Measurements from ENCODE around the gene TMEM178A. TPM values are rescaled to one million over a fixed set of nuclear protein-coding genes. Genes with fewer than 3 reads are reported as not detected.

Gene TMEM178A
- total RNA-seq, 1 experiment from 2014 or later, result 0.50 TPM

DNA sequence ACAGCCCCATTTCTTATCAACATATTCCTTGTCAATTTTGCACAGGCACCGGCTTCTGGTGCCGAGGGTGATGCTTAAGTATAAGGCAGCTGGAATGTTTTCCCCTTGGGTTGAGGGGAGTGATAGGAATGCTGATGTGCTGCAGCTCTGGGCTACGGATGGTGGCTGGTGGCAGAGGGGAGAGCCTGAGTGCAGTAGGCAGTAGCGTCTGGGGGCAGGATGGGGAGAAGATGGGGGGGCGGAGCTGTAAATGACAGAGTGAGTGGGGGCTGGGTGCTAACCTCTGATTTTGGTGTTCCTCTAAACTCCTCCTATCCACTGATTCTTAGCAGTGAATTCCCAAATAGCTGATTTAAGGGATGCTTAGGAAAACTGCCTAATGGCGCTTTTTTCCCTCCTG, 20.7 kb downstream of the TMEM178A start:
- intact Hi-C loops (cut with micrococcal nuclease; ENCODE audit: unreplicated experiment), result no loop called here
- no peaks in the 10 kb centered on the region for H3K36me3 Mint-ChIP-seq (ENCODE audit: insufficient read depth, unreplicated experiment)
- H3K27me3 Mint-ChIP-seq (ENCODE audit: unreplicated experiment), result peaks cover 44% of the 10 kb centered on the region
- no peak overlapping the region for H3K4me3 Mint-ChIP-seq (ENCODE audit: low read depth, unreplicated experiment)
- no peak for DNase-seq
- CTCF ChIA-PET, result no interaction called here
- H3K9me3 Mint-ChIP-seq (ENCODE audit: low read depth, unreplicated experiment), result peaks cover 3% of the 10 kb centered on the region
- TF ChIP-seq, protein P1, sequence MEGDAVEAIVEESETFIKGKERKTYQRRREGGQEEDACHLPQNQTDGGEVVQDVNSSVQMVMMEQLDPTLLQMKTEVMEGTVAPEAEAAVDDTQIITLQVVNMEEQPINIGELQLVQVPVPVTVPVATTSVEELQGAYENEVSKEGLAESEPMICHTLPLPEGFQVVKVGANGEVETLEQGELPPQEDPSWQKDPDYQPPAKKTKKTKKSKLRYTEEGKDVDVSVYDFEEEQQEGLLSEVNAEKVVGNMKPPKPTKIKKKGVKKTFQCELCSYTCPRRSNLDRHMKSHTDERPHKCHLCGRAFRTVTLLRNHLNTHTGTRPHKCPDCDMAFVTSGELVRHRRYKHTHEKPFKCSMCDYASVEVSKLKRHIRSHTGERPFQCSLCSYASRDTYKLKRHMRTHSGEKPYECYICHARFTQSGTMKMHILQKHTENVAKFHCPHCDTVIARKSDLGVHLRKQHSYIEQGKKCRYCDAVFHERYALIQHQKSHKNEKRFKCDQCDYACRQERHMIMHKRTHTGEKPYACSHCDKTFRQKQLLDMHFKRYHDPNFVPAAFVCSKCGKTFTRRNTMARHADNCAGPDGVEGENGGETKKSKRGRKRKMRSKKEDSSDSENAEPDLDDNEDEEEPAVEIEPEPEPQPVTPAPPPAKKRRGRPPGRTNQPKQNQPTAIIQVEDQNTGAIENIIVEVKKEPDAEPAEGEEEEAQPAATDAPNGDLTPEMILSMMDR (IDR thresholded peaks at IDR 0.05; ENCODE audit: unreplicated experiment), result no peak
- BruUV-seq (replicated peaks), result no TSS peak
- H3K27ac Mint-ChIP-seq (ENCODE audit: unreplicated experiment), result no peak overlapping the region
- no peaks in the 10 kb centered on the region for H3K4me1 Mint-ChIP-seq (ENCODE audit: low read depth, unreplicated experiment)

DNA sequence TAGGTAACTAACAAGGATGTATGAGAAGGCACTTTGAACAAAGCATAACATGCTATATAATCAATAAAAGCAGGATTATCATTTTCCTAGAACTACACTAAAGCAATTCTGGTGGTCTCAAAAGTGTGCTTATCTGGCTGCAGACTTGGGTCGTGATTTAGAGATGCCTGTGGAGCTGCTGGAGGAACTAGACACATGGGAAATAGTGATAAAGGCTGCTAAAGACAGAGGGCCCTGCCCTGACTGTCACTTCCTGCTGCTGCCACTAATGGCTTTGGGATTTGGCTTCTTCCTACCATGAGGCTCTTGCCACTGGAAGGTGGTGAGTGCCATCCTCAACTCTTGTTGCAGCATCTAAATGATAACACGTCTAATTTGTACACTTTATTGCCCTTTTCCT, 22.5 kb downstream of the TMEM178A start:
- Mint-ChIP-seq H3K9me3 (ENCODE audit: low read depth, unreplicated experiment) (peaks cover 3% of the 10 kb centered on the region), H3K36me3 (ENCODE audit: insufficient read depth, unreplicated experiment) (no peaks in the 10 kb centered on the region), H3K4me3 (ENCODE audit: low read depth, unreplicated experiment) (no peak overlapping the region), H3K4me1 (ENCODE audit: low read depth, unreplicated experiment) (no peaks in the 10 kb centered on the region), H3K27ac (ENCODE audit: unreplicated experiment) (no peak overlapping the region), H3K27me3 (ENCODE audit: unreplicated experiment) (peaks cover 44% of the 10 kb centered on the region)
- CTCF ChIA-PET, result no interaction called here
- TF ChIP-seq, protein P1 (IDR thresholded peaks at IDR 0.05; ENCODE audit: unreplicated experiment), result no peak
- BruUV-seq (replicated peaks), result no TSS peak
- intact Hi-C loops (cut with micrococcal nuclease; ENCODE audit: unreplicated experiment), result no loop called here
- no peak for DNase-seq

- BruUV-seq (replicated peaks), result no TSS peak
- Mint-ChIP-seq H3K36me3 (ENCODE audit: insufficient read depth, unreplicated experiment) (no peaks in the 10 kb centered on the region), H3K27ac (ENCODE audit: unreplicated experiment) (no peak overlapping the region), H3K4me3 (ENCODE audit: low read depth, unreplicated experiment) (no peak overlapping the region), H3K9me3 (ENCODE audit: low read depth, unreplicated experiment) (peaks cover 3% of the 10 kb centered on the region), H3K27me3 (ENCODE audit: unreplicated experiment) (peaks cover 44% of the 10 kb centered on the region), H3K4me1 (ENCODE audit: low read depth, unreplicated experiment) (no peaks in the 10 kb centered on the region)
- CTCF ChIA-PET, result no interaction called here
- intact Hi-C loops (cut with micrococcal nuclease; ENCODE audit: unreplicated experiment), result no loop called here
- TF ChIP-seq, protein P1 (IDR thresholded peaks at IDR 0.05; ENCODE audit: unreplicated experiment), result no peak
- no peak for DNase-seq
Observed at GRCh38 chr2:39689272-39689841, 23.6 kb downstream of the TMEM178A start.

DNA sequence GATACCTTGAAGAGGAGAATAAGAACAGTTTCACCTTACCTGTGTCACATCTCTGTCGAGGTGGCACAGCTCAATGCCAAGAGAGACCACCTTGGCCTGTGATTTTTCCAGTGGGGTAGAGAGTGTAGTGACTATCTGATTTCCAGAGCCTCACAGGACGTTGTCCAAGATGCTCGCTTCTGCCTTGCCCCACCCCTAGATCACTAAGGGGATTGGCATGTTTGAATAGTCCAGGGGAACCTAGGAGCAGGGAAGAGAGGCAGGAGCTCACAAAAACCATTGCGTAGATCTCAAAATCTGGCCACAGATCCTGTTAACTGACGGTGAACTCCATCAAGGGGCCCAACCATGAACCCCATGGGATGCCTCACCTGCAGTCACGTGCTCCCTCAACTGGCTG, 24.2 kb downstream of the TMEM178A start:
- Mint-ChIP-seq H3K9me3 (ENCODE audit: low read depth, unreplicated experiment) (peaks cover 3% of the 10 kb centered on the region), H3K27ac (ENCODE audit: unreplicated experiment) (no peak overlapping the region), H3K4me3 (ENCODE audit: low read depth, unreplicated experiment) (no peak overlapping the region), H3K4me1 (ENCODE audit: low read depth, unreplicated experiment) (no peaks in the 10 kb centered on the region), H3K27me3 (ENCODE audit: unreplicated experiment) (peaks cover 39% of the 10 kb centered on the region), H3K36me3 (ENCODE audit: insufficient read depth, unreplicated experiment) (no peaks in the 10 kb centered on the region)
- no peak for DNase-seq
- BruUV-seq (replicated peaks), result no TSS peak
- TF ChIP-seq, protein P1 (IDR thresholded peaks at IDR 0.05; ENCODE audit: unreplicated experiment), result no peak
- intact Hi-C loops (cut with micrococcal nuclease; ENCODE audit: unreplicated experiment), result no loop called here
- CTCF ChIA-PET, result no interaction called here

All from Calu3 (cell line).